Heart left ventricle (tissue), 13 donors: ENCODE data around the gene SNTB2.

ENCODE experiments used
- CTCF ChIP-seq, 12 donors: fragments of 200-600 bp; sonication (generic) in 4 of 12; IDR thresholded peaks; one replicate each; pipeline versions ENCODE4 v1.5.0 to v1.8.0; 2018 to 2022; ENCODE audit warnings: antibody characterized with exemption in 12 of 12, mild to moderate bottlenecking in 5 of 12
- POLR2A ChIP-seq, 2 donors: fragments of 450-650 bp; IDR thresholded peaks; one replicate each; pipeline ENCODE4 v1.6.1; 2017; ENCODE audit warnings: antibody characterized with exemption in 2 of 2, mild to moderate bottlenecking in 2 of 2, moderate library complexity in 2 of 2
- donor health status: ischemic (EF 13 %, LVEDD 7.1; RV severe dilation, severe dysfunction).
- donor health status: DM: no; HTN: yes; CAD: no.
- donor health status: DM: no; HTN: no; CAD: no.
- donor health status: ischemic (EF 25% LVEDD 6.9; RV normal size, moderate dysfunction).
- donor health status: ischemic (EF 25% LVEDD 5.7; RV mildly dilated, moderate dysfunction).
- donor health status: ischemic (EF 35%, LVEDD 5.7; RV mildly dilated, moderate dysfunction).
- donor health status: nonischemic (EF 11% LVEDD 7.7; RV severe dilation, severe dysfunction).
- donor health status: DM: yes; HTN: yes; CAD: no.
- donor health status: PGD.
- donor health status: ischemic (EF 29% LVEDD 5.4; RV normal size, mild dysfunction).
- donor health status: nonischemic (EF 23%, LVEDD 6.1; RV moderate dilation, normal function).

DNA sequence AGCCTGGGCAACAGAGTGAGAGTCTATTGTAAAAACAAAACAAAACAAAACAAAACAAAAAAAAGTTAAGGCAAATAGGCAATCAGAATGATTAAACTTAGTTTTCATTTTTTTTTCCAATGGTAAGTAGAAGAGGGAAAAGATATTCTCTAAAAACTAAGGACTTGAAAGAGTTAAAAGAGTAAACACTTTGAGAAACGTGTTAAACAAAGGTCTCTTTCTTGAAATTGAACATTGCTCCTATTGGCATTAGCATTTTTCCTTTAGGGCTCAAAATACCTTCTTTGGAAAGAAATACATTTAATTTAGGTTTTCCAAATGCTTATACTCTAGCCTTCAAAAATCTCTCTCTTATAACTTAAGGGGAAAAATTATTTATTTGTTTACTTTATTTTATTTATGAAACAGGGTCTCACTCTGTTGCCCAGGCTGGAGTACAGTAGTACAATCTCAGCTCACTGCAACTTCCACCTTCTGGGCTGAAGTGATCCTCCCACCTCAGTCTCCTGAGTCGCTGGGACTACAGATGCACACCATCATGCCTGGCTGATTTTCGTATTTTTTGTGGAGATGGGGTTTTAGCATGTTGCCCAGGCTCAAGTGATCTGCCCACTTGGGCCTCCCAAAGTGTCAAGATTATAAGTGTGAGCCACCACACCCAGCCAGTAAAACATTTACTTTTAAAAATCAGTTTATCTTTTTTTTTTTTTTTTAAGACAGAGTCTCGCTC lies 79.5 kb downstream of the SNTB2 start:
- TF ChIP-seq CTCF (IDR thresholded peaks at IDR 0.05) = no peak
- TF ChIP-seq POLR2A (IDR thresholded peaks at IDR 0.05) = no peak
